ENCODE measurements around the gene ARHGEF11.

The ARHGEF11 gene

GRCh38 chr1:157091668-157092273, 46.2 kb upstream of the ARHGEF11 start:
- DNase-seq (no peak), ATAC-seq (ENCODE audit: insufficient read depth, low read depth) (no peak)
- no peak overlapping the region for H3K4me2 ChIP-seq (ENCODE audit: insufficient read depth, low read length)
- H3K27ac ChIP-seq (ENCODE audit: low read length): no peak overlapping the region
- no peaks in the 10 kb centered on the region for H3K36me3 ChIP-seq (ENCODE audit: insufficient read depth, low read length)
- H2AFZ ChIP-seq (ENCODE audit: low read depth, low read length): no peak overlapping the region
- no peaks in the 10 kb centered on the region for H3K4me1 ChIP-seq (ENCODE audit: insufficient read depth, low read length)
- peaks cover 15% of the 10 kb centered on the region for H3K27me3 ChIP-seq (ENCODE audit: insufficient read depth, low read length, poor library complexity)
- no peaks in the 10 kb centered on the region for H3K9me3 ChIP-seq (ENCODE audit: insufficient read depth, low read length, severe bottlenecking)
- TF ChIP-seq CTCF (IDR thresholded peaks at IDR 0.05; ENCODE audit: borderline replicate concordance, extremely low read depth, low read length, poor library complexity, severe bottlenecking) (no peak), EZH2 (IDR thresholded peaks at IDR 0.05; ENCODE audit: borderline replicate concordance, low read depth, low read length, severe bottlenecking) (no peak)
- no peaks in the 10 kb centered on the region for H4K20me1 ChIP-seq (ENCODE audit: insufficient read depth, low read length)
- no peak overlapping the region for H3K9ac ChIP-seq (ENCODE audit: low read depth, low read length)
- H3K4me3 ChIP-seq (ENCODE audit: low read depth in 1 of 2, low read length in 2 of 2): no peak overlapping the region
- H3K79me2 ChIP-seq (ENCODE audit: insufficient read depth, low read length): no peaks in the 10 kb centered on the region

DNA sequence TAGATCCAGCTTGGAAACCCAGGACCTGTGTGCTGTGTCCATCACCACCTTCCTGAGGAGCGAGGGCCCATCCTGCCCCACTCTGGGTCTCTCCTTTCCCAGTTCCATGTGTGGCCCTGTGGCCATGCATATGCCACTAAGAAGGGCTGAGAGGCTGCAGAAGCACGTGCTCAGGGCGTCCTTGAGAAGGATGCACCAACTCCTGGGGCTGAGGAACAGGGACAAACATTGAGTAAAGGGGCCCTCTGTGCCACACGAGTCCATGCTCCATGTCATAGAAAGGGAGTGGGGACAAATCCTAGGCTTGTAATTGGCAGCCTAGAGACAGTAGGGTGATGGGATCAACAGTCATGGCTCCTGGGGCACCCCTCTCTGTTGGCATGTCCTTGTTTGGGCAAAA, 45.6 kb upstream of the ARHGEF11 start:
- Histone ChIP-seq H3K79me2 (ENCODE audit: insufficient read depth, low read length) (no peaks in the 10 kb centered on the region), H2AFZ (ENCODE audit: low read depth, low read length) (no peak overlapping the region), H3K36me3 (ENCODE audit: insufficient read depth, low read length) (no peaks in the 10 kb centered on the region), H3K4me2 (ENCODE audit: insufficient read depth, low read length) (no peak overlapping the region), H3K27ac (ENCODE audit: low read length) (no peak overlapping the region), H3K4me1 (ENCODE audit: insufficient read depth, low read length) (no peaks in the 10 kb centered on the region), H4K20me1 (ENCODE audit: insufficient read depth, low read length) (no peaks in the 10 kb centered on the region), H3K9ac (ENCODE audit: low read depth, low read length) (no peak overlapping the region), H3K4me3 (ENCODE audit: low read depth in 1 of 2, low read length in 2 of 2) (no peak overlapping the region), H3K9me3 (ENCODE audit: insufficient read depth, low read length, severe bottlenecking) (no peaks in the 10 kb centered on the region), H3K27me3 (ENCODE audit: insufficient read depth, low read length, poor library complexity) (peaks cover 15% of the 10 kb centered on the region)
- ATAC-seq (ENCODE audit: insufficient read depth, low read depth) (no peak), DNase-seq (no peak)
- no peak for TF ChIP-seq EZH2 (IDR thresholded peaks at IDR 0.05; ENCODE audit: borderline replicate concordance, low read depth, low read length, severe bottlenecking)
- no peak for TF ChIP-seq CTCF (IDR thresholded peaks at IDR 0.05; ENCODE audit: borderline replicate concordance, extremely low read depth, low read length, poor library complexity, severe bottlenecking)

DNA sequence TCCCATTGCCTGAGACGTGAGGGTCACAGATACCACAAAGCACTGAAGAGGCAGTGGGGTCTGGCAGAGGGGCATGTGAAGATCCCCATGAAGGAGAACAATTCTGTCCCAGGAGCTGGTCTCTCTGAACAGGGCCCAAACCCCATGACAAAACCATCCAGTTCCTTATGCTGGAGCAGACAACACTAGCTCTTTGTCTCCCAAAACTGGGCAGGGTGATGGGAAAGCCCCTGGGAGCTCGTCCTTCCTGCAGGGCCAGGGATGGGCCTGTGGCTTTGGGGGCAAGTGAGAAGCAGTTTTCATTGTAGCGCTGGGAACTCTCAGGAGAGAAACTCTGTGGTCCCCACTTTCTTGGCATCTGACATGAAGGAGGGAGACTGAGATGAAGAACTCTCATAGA, 45.2 kb upstream of the ARHGEF11 start:
- no peak overlapping the region for H2AFZ ChIP-seq (ENCODE audit: low read depth, low read length)
- H3K4me1 ChIP-seq (ENCODE audit: insufficient read depth, low read length): no peaks in the 10 kb centered on the region
- H3K4me2 ChIP-seq (ENCODE audit: insufficient read depth, low read length): no peak overlapping the region

More for the DNA sequence above, 45.2 kb upstream of the ARHGEF11 start:
- TF ChIP-seq EZH2 (IDR thresholded peaks at IDR 0.05; ENCODE audit: borderline replicate concordance, low read depth, low read length, severe bottlenecking) (no peak), CTCF (IDR thresholded peaks at IDR 0.05; ENCODE audit: borderline replicate concordance, extremely low read depth, low read length, poor library complexity, severe bottlenecking) (no peak)
- Histone ChIP-seq H3K27me3 (ENCODE audit: insufficient read depth, low read length, poor library complexity) (peaks cover 15% of the 10 kb centered on the region), H3K4me3 (ENCODE audit: low read depth in 1 of 2, low read length in 2 of 2) (no peak overlapping the region), H3K79me2 (ENCODE audit: insufficient read depth, low read length) (no peaks in the 10 kb centered on the region), H3K36me3 (ENCODE audit: insufficient read depth, low read length) (no peaks in the 10 kb centered on the region), H3K27ac (ENCODE audit: low read length) (no peak overlapping the region), H3K9me3 (ENCODE audit: insufficient read depth, low read length, severe bottlenecking) (no peaks in the 10 kb centered on the region), H3K9ac (ENCODE audit: low read depth, low read length) (no peak overlapping the region), H4K20me1 (ENCODE audit: insufficient read depth, low read length) (no peaks in the 10 kb centered on the region)
- DNase-seq (no peak), ATAC-seq (ENCODE audit: insufficient read depth, low read depth) (no peak)

All from DND-41 (cell line).